Measurements from ENCODE around the gene BSDC1.
A peak's percentile ranks its signal among the peaks of the same experiment; 100 is the strongest.

Gene BSDC1

DNA sequence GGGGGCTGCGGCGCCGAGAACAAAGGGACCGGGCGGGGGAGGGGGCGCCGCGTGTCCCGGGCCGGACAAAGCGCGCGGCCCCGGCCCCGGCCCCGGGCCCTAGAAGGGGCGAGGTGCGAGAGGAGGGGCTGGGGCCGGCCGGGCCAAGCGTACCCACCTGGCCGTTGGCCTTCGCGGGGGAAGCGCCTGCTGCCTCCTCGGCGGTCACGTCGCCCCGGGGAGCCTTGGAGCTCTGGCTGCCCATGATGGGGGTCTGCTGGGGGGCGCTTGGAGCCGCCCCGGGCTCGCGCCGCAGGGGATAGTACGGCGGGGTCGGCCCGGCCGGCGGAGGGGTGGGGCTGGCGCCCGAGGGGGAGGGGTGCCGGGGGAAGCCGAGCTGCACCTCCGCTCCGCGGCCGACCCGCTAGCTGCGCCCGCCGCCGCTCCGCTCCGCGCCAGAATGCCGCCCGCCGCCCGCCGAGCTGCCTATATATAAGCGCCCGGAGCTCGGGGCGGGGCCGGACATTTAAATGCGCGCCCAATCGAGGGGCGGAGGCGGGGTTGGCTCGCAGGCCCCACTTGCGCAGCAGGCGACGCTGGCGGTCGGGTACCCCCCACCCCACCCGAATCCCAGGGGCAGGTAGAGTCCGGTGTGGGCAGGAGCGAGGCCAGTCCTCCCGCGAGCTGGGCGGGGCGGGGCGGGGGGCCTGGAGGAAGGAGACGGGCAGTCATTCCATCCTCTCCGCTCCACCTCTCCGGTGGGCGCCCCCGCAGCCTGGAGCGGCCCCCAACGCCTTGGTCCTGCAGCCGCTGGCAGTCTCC lies 58.3 kb downstream of the BSDC1 start, which contains the start of gene MARCKSL1:
TSS of gene MARCKSL1 (minus strand) at position 444 of the 801 bp plus-strand sequence. CDS start at position 244, 200 bp downstream.
- DNase-seq: peak; percentile 79

GRCh38 chr1:32335535-32335789 lies 58.8 kb downstream of the BSDC1 start:
- no peak for DNase-seq

- DNase-seq: peak; percentile 48
These were observed 59.2 kb downstream of the BSDC1 start for GRCh38 chr1:32334864-32335534.

DNA sequence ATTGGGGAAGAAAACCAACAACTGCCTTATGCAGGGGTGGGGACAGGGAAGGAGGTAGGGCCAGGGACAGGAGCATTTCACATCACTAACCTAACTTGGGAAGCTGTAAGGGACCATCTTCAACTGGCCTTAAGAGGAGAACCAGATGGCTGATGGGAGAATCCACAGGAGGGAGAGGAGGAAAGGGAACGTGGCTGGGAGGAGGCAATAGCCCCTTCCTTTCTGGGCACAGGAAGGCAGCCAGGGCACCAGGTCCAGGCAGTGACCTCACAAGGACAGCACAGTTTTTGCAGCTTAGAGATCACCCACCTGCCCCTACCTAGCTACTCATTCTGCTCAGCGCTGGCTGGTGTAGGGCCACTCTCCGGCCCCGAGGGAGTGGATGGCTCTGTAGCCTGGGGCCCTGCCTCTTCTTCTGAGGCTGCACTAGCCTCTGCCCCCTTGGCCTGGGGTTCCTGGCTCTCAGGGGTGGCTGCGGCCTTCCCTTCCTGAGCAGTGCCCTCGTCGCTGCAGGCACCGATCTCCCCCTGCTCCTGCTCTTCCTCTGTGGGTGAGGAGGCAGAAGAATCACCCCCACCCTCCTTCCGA lies 59.9 kb downstream of the BSDC1 start:
- no peak for DNase-seq

DNA sequence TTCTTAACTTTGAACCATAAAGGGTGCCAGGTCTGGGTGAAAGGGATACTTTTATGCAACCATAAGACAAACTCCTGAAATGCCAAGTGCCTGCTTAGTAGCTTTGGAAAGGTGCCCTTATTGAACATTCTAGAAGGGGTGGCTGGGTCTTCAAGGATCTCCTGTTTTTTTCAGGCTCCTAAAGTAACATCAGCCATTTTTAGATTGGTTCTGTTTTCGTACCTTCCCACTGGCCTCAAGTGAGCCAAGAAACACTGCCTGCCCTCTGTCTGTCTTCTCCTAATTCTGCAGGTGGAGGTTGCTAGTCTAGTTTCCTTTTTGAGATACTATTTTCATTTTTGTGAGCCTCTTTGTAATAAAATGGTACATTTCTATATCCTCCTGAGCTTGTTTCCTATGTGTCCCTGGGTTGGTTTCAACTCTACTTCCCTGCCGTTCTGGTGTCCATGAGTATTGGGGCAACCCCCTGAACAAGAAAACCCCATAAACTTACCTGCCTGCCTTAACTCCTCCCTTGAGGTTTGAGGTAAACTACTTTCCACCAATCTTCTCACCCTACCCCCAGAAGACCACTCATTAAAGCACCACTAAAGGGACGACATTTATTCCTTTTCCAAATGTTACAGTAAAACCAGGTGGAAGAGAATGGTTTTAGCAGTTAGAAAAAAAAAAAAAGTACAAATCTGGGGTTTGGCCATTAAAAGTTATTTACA lies 60.8 kb downstream of the BSDC1 start:
- DNase-seq: no peak

- no peak for DNase-seq
These were observed 61.8 kb downstream of the BSDC1 start for GRCh38 chr1:32332290-32333079.

DNA sequence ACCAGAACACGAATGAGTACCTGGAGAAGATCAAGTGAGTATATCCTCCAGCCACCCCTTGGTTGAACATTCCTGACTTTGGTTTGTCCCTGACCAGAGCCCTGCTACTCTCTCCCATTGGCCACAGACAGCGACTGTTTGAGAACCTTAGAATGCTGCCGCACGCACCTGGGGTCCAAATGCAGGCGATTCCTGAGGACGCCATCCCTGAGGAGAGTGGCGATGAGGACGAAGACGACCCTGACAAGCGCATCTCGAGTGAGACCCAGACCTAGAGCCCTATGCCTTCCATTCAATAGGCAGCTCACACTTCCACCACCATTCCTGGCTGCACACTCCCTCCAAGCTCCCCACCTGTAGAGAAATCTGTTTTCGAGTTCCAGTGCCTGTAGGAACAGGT lies 62.7 kb downstream of the BSDC1 start:
- no peak for DNase-seq

- DNase-seq: no peak
These were observed 63.6 kb downstream of the BSDC1 start for GRCh38 chr1:32330558-32331151.

- no peak for DNase-seq
These were observed 64.2 kb downstream of the BSDC1 start for GRCh38 chr1:32329931-32330466.

DNA sequence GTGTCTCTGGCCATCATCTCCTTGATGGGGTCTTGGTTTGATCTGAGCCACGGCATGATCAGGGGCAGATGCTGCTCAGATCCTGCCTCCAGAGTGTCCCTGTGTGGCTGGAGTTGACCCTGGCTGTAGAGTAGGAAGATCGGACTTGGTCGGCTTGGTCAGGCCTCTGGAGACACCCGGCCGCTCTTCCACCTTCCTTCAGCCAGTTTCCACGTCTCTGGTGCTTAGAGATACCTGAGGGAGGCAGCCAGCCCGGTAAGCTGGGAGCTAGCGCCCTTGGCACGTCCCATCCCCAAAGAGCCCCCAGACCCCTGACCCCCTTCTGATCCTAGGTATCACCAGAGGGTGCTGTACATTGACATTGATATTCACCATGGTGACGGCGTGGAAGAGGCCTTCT lies 67.0 kb downstream of the BSDC1 start:
- no peak for DNase-seq

DNA sequence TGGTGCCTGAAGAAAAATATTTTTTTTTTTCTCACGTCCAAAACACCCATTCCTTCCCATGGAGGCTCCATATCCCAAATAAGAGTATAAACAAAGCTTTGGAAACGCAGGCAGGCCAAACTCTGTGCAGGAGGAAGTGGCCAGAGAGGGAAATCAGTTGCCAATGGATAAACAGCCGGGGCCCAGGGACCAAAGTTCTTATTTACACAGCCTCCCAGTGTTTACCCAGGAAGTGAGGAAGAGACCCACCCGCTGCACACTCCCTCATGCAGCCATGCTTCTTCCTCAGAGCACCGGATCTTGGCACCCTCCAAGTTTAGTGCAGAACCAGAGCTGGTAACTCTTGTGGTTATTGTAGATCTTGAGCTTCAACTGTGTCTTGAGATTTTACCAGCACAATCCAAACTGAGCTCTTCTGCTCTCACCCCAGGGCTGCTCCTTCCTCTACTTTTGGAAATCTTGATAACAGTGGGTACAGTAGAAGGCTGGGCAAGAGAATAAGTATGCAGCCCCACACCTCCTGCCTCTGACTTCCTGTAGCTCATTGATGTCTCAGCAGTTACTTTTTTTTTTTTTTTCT lies 72.4 kb downstream of the BSDC1 start:
- no peak for DNase-seq

- DNase-seq: no peak
These were observed 75.9 kb downstream of the BSDC1 start for GRCh38 chr1:32318127-32318869.

DNA sequence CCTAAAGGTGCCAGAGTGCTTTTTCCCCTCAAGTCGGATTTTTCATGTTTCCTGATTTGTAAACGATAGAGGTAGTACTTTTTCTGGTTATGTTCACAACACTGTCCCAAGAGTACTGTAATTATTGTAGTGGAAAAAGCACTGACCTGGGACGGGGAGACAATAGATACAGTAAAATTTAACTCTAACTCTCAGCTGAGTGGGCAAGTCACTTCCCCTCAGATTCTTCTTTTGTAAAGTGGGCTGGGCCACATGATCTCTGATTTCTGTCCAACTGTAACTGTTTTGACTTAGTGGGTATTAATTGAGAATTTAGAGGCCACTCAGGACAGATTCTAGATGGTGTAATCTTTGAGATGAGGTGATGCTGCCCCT lies 77.4 kb downstream of the BSDC1 start:
- DNase-seq: no peak
